DLD1 (cell line): ENCODE results near the gene CDCA7.
"Not testable (repeated sequence)": the region's sequence is repeated elsewhere in the genome, so short reads cannot be mapped to it uniquely, and the experiment has no call there.

Experiments
- in situ Hi-C: cut with HindIII; loops from 2 replicates; pipeline ENCODE4 v1.10.0; 2017; ENCODE audit warnings: low sequenced_read_pairs

Gene CDCA7

DNA sequence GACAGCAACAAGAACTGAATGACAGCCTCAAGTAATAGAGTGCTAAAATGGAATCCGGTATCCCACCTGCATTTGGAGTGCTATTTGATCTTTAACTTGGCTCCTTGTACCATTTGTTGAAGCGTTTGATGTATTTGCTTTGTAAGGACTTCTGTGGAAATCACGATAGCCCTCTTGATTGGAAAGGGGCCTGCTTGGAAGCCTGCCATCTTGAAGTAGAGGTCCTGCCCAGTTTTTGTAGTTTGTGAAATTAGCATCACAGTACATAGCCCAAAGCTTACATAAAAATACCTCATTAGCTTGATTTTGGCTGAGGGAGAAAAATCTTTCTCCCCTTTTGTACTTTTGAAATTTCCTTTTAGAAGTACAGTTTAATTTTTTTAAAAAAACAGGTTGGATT is 2.7 kb downstream of the CDCA7 start:
- in situ Hi-C loops, result no loop called here

DNA sequence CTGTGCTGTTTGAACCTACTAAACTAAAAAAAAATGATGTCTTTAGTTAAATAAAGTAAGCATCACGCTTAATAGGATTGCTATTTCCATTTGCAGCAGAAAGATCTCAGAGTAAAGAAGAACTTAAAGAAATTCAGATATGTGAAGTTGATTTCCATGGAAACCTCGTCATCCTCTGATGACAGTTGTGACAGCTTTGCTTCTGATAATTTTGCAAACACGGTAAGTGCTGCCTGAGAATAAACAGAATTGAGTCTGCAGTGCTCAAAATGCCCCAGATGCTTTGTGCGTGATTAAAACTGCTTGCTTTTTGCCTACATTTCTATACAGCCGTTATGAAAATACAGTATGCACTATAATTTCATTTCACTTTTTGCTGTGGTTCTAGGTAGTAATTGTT is 3.9 kb downstream of the CDCA7 start:
- in situ Hi-C loops, result no loop called here

GRCh38 chr2:173359231-173359630 is 4.6 kb downstream of the CDCA7 start:
- in situ Hi-C loops, result no loop called here

GRCh38 chr2:173370198-173370597 is 15.5 kb downstream of the CDCA7 start:
- in situ Hi-C loops, result no loop called here

- in situ Hi-C loops, result no loop called here
Observed at GRCh38 chr2:173371023-173371422, 16.4 kb downstream of the CDCA7 start.

DNA sequence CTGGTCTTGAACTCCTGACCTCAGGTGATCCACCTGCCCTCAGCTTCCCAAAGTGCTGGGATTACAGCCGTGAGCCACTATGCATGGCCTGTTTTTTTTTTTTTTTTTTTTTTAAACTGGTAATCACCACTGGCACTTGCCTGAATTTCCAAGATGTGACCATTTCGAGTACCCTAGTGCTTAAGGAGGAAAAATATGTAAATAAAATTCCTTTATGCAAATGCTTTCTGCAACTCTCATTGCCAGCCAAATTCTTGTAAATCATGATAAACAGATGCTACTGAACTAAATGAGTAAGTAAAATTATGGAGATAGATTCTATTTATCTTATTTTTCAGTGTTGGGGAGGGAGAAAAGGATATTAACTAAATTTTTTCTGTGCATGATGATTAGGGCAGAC is 18.6 kb downstream of the CDCA7 start:
- in situ Hi-C loops, result no loop called here

GRCh38 chr2:173374634-173375033 is 20.0 kb downstream of the CDCA7 start:
- in situ Hi-C loops, result no loop called here

- in situ Hi-C loops, result not testable (repeated sequence)
Observed at GRCh38 chr2:173385534-173385933, 30.9 kb downstream of the CDCA7 start.

- in situ Hi-C loops, result no loop called here
Observed at GRCh38 chr2:173386021-173386737, 31.5 kb downstream of the CDCA7 start.

DNA sequence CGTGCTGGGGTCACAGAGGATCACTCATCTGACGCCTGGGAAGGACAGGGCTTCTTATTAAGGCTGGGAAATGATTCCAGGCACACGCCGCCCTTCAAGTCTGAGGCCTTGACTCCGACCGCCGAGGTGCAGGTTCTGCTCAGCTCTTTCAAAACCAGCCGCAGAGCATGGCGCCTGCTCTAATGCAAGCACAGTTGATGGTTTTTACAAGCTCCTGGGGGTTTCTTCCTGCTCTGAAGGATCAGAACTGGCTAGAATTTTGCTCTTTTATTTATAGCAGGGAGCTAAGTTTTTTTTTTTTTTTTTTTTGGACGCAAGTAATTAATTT is 32.0 kb downstream of the CDCA7 start:
- in situ Hi-C loops, result no loop called here

- in situ Hi-C loops, result no loop called here
Observed at GRCh38 chr2:173387079-173387478, 32.4 kb downstream of the CDCA7 start.

DNA sequence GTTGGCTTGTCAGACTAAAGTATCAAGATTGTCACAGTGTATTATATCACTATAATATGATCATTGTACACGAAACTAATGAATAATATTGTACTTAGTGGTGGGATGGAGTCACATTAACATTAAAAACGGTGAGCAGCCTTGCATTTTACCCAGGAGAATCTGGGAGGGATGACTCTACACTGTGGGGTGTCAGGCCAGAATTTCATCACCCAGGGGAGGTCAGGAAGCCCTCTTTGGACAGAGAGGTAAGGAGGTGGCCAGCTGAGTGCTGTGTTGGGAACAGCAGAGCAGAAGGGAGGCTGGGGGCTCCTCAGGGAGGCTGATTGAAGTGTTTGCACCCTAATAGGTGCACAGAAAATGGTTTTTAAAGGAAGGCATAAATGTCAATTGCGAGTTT is 33.0 kb downstream of the CDCA7 start:
- in situ Hi-C loops, result no loop called here

- in situ Hi-C loops, result no loop called here
Observed at GRCh38 chr2:173388795-173389194, 34.1 kb downstream of the CDCA7 start.

DNA sequence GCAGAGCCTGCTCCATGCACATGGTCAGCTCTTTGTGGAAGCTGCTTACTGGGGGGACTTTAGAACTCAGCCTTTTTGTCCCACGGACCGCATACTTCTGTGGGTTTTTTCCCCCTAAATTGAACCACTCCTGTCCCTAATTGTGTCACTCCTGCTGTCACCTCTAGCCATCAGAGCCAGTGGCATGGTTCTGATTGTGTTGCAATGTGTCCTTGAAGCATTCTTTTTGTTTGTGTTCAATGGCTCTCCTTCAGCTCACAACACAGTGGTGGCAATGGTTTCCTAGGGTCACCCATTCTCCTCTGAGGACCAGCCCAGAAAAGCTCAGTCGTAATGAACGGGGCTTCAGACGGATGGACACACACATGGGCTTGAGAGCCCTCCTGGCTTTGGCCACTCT is 35.4 kb downstream of the CDCA7 start:
- in situ Hi-C loops, result no loop called here

GRCh38 chr2:173392731-173393130 is 38.1 kb downstream of the CDCA7 start:
- in situ Hi-C loops, result no loop called here

DNA sequence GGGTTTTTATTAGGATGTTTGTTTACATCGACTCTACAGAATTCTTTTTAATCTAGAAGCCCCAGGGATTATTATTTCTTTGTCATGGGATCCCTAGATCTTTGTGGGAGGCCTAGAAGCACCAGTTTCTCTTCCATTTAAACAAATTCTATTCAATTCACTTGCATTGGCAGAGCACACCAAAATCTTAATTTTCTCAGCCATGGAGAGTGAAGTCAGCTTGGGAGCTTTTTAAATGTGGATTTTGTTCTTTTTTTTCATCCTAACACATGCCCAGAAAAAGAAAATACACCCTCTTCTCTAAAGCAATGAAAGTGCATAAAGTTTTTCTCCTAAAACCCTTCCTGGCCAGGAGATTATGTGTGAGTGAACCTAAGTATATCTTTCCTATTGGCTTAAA is 38.5 kb downstream of the CDCA7 start:
- in situ Hi-C loops, result no loop called here

GRCh38 chr2:173393636-173394035 is 39.0 kb downstream of the CDCA7 start:
- in situ Hi-C loops, result no loop called here

DNA sequence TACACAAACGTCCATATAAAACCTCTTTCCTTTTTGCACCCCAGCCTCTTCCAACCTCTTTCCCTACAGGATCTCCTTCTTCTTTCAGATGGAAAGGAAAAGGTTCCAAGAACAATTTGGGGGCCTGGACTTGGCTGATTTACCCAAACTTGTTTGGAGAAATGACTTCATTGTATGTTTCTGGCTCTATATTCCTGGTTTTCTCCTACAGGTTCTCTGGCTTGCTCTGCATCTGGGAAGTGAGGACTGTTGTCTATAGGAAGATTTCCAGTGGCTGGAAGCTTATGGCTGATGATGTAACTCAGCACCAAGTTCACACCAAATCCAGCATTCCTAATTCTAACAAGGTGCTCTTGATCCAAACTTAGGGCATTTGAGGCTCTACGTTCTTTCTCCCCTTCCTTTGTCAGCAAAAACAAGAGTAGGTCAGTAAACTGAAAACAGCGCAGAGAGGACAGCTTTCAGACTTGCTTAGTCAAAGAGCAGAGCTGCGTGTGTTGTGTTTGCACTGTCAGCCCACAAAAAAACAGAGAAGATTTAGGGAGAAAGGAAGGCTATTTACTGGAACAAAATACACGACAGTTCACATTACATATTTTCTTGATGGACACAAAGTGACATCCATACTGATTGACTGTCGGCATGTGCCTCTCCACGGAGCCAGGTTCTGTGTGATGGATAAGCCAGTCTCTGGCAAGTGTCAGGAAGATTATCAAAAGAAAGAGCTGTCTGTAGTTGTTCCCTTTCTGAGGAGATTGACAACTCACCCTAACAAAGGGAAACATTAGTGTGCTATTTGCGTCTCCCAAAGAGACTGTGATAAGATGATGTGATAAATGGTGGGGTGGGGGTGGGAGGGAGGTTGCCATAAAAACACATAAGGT is 39.7 kb downstream of the CDCA7 start:
- in situ Hi-C loops, result no loop called here

DNA sequence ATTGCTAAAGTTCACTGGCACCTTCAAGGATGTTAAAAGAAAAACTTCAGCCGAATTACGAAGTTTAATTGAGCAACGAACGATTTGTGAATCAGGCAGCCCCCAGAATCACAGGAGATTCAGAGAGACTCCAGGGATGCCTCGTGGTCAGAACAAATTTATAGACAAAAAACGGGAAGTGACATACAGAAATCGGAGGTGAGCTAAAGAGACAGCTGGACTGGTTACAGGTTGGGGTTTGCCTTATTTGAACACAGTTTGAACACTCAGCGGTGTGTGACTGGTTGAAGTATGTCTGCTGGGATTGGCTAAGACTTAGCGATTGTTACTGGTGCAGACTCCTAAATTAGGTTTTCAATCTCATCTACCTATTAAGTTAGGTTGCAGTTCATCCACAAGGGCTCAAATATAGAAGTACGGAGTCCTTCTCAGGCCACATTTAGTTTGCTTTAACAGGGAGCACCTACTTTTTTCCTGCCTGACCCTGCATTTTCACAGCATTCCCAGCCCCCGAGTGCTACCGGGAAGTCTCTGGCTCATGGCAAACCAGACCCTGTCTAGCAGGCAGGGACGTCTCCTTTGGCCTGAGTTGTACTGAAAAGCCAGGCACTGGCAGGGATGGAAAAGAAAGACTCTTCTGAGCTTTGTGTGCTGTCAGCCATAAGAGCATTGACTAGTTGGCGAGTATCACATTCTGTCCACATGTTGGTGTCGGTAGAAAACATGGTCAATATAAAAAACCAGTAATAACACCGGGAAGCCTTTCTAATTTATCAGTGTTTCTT is 41.1 kb downstream of the CDCA7 start:
- in situ Hi-C loops, result no loop called here

DNA sequence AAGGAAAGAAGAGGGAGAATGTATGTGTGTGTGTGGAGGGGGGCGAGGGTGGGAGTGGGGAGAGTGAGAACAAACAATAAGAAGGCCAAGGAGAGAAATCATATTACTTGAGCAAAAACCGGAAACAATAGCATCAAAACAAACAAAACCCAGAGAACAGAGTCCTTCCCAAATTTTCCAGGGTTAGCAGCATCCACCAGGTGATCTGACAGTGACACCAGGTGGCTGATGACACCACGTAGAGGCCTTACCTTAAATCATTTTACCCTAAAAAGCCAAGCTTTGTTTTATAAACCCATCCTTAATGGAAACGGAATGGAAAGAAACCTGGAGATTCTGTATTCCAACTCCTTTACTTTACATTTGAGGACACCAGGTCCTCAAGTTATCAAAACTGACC is 42.9 kb downstream of the CDCA7 start:
- in situ Hi-C loops, result no loop called here

- in situ Hi-C loops, result no loop called here
Observed at GRCh38 chr2:173399229-173399628, 44.6 kb downstream of the CDCA7 start.

- in situ Hi-C loops, result no loop called here
Observed at GRCh38 chr2:173400760-173401159, 46.1 kb downstream of the CDCA7 start.
